Activated T-cell treated with anti-CD3 and anti-CD28 coated beads for 24 hours (primary cell): ENCODE results near the gene TGFB3.

Experiments
- DNase-seq: peaks from one replicate; pipeline ENCODE4 v3.0.0-alpha.2; 2020; ENCODE audit warnings: low read depth

Gene TGFB3

DNA sequence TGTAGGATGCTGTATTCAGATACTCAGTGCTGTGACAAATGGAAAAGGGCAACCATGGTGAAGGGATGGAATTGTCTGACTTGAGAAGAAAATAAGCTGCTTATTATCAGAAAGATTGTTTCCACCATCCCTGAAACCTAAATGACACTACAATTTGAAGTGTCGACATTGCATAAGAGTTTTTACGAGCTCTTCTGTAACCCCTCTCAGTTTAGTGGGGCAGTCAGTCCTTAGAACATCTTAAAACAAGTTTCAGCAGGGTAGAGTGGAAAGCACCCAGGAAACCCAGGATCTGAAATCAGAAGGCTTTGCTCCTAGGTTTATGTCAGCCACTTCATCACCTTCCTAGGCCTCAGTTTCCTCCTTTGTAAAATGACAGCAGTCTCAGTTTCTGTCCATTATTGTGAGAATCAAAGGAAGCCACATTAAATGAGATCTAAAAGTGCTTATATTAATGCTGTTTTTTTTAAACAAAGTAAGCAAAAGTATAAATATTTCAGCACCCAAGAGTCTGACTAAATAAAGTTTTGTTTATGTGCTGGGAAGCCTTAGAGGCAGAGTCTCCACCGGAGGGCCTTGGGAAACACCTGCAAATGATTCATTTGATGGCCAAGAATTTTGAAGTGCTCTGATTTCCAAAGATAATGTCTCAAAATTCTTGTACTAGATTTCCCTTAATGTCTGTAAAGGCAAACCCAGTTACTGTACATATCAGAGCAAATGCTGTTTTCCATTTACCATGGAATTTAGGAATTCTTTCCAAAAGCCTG is 5.6 kb upstream of the TGFB3 start:
- no peak for DNase-seq

DNA sequence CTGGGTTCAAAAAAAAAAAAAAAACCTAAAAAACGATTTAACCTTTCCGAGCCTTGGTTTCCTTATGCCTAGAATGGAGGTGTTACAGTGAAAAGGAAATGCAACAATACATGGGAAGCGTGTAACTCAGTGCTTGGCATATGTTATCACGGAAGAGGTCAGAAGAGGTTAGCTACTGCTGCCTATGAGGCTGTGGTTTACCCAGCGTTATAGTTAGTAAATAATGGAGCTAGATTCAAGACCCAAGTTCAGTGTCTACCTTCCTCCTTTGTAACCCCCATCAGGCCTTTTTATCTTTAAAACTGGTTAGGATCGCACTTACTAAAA is 4.6 kb upstream of the TGFB3 start:
- DNase-seq, result no peak

DNA sequence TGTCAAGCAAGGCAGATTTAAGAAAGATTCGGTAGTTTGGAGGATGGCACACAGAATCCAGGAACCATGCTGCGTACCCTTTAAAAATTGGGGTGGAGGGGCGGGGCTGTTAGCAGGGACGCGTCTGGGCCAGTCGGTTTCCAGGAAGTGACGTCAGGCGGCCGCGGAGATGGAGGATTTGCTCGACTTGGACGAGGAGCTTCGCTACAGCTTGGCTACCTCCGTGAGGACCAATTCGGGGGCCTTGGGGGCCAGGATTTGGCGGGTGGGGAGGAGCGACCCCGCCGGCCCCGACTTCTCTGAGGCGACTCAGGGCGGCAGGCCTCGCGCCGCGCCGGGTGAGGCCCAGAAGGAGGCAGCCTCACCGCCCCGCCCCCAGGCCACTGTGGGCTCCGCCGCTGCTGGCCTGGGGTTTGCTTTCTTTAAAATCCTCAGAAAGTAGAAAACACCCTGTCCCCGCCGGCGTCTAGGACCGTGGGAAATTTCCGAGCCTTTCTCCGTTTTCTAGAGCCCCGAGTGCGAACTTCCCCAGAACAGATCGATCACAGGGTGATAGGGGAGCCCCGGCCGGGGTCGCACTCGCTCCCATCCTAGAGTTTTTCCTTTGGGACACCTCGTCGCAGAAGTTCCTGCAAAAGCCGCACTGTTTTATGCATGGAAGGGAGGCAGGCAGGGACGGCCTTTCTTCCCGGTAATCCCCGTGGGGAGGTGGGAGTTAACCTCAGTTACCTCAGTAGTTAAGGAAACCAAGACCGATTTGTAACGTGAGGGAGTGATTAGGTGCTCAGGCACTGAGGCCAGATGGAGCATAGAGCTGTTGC is 4.0 kb upstream of the TGFB3 start, which contains the start of gene IFT43:
IFT43 (plus strand) TSS at position 146 of the 821 bp plus-strand sequence; CDS start at position 170, 24 bp downstream.
- peak; percentile 89 for DNase-seq

GRCh38 chr14:75984674-75985073 is 2.9 kb upstream of the TGFB3 start:
- DNase-seq, result no peak

- DNase-seq, result no peak
These were observed 1.2 kb upstream of the TGFB3 start for GRCh38 chr14:75983019-75983358.

DNA sequence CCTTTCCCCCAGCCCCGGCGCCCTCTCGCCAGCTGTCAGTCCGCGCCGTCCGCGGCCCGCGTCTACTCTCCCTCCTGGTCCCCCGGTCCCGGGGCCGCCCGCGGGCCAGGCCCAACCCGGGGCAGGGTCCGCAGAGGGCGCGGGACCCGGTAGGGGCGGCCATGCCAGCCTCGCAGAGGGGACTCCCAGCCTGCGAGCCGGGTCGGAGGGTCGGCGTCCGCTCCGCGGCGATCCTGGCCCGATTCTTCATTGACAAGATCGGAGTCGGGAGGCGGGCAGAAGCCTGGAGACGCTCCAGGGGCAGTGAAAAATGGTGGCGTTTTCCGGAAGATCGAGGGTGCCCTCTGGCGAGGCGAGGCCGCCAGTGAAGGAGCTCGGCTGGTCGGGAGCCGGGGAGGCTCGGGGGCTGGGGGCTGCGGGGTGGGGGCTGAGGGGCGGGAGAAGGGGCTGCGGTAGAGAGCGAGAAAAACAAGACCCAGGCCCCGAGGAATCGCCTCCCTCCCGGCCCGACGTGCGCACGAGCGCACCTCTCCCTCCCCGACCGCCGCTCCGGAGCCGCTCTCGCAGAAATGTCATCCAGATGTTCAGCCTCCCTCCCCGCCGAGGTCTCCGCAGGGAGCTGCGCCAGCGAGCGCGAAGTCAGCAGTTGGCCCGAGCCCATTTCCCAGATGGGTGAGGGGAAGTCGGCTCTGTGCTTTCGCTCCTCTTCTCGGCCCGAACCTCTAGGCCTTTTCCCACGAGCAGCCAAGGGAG is 647 bp upstream of the TGFB3 start:
- peak; percentile 68 for DNase-seq

- no peak for DNase-seq
These were observed 939 bp downstream of the TGFB3 start for GRCh38 chr14:75980856-75981255.

DNA sequence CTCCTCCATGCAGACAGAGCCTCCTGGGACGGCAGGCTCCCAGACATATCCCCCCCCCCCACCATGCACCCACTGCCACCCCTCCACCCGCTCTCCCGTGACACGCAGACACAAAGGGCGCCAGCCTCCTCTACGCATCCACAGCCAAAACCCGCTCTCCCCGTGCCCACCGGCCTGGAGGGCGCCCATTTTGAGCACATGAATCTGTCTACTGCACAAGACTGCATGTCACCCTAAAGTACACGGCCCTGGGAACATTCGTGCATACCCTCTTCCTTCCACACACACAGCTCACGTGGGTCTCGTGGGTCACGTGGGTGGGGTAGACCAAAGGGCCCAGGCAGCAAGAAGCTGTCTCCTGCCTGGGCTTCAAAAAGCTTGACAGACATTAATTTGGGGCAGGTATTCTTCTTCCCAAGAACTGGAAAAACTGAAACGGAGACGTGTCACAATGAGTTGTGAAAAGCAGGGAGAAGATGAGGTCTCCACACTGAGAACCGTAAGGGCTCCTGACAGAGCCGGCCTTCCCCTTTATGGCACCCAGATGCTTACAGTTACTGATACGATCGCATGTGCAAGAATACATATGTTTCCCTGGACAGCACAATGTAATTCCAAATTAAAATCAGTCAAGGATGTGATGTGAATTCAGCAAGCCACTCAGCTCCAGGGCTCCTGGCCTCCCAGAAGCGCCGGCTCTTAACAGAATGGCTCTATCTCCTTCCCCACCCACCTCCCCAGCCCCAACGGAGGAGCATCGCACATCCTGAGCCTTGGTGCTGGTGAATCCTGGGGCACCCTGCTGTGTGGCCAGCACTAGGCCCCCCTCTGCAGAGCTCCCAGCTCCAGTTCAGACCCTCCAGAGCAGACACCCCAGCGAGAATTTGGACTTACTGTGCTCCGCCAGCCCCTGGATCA is 1.9 kb downstream of the TGFB3 start:
- DNase-seq, result no peak

- DNase-seq, result no peak
These were observed 2.7 kb downstream of the TGFB3 start for GRCh38 chr14:75979071-75979571.

- DNase-seq, result no peak
These were observed 3.5 kb downstream of the TGFB3 start for GRCh38 chr14:75978249-75978731.

DNA sequence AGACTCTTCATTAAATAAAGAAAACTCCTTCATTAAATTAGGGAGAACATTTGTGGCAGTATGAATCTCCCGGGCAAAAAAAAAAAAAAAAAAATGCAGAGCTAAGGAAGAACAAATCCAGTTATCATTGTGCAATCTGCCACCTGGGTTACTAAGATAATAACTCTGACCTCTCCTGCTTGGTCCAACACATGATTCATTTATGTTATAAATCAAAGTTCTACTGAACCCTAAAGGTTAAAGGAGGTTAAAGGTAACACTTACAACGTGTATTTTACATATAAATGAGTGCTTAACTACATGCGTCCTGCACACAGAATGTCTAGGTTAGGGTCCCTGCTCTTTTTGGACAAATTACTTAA is 4.2 kb downstream of the TGFB3 start:
- no peak for DNase-seq

- DNase-seq, result no peak
These were observed 4.8 kb downstream of the TGFB3 start for GRCh38 chr14:75976826-75977581.

DNA sequence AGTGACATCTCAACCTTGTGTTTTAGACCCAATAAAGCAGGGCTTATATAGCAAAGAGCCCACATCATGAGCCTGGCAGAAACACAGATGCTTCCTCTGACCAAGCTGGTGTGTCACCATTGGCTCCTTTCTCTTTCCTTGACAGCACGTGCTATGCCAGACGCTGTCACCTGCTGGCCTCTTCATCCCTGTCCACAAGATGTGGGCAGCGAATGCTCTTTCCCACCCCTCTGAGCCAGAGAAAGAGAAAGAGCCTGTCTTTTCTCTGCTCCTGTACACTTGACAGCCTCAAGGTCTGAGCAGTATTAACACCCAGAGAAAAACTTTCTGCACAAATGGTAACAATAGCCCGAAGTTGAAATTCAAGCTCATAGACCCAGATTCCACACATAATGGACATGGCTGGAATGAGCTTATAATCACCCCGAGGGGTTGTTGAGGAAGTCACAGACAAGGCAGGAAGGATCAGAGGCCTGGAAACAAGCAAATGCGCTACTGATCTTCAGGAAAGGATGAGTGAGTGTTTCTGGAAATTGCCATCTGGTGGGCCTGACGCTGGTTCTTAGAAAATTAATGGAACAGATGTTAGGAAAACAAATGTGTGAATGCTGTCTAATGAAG is 8.9 kb downstream of the TGFB3 start:
- DNase-seq, result no peak

DNA sequence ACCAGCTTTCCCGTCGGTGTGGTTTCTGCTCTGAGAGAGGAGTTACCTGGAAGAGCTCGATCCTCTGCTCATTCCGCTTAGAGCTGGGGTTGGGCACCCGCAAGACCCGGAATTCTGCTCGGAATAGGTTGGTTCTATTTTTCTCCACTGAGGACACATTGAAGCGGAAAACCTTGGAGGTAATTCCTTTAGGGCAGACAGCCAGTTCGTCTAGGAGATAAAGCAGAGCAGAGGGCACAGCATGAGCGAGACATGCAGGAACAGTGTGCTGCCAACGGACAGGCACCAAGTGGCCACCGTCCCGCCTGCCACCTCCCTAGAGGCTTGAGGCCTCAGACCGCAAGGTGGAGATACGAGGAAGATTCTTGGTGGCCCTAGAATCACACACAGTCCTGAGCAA is 10.3 kb downstream of the TGFB3 start:
- no peak for DNase-seq

- DNase-seq, result no peak
These were observed 10.8 kb downstream of the TGFB3 start for GRCh38 chr14:75970989-75971388.

DNA sequence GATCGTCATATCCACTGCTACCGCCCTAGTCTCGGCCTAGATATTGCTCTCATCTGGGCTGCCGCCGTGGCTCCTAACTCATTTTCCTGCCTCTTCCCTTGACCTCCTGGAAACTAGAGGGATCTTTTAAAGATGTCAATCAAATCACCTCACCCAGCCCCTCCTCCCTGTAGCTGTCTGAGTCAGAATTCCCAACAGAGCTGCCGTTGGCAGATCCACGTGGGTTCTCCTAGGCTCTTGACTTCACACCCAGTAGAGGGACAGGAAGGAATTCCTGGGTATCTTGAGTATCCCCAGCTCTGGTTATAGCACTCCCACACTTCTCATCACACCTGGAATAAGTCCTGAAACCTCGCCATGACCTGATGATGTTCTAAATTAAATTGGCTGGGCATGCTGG is 11.9 kb downstream of the TGFB3 start:
- no peak for DNase-seq

GRCh38 chr14:75969126-75969525 is 12.7 kb downstream of the TGFB3 start:
- DNase-seq, result no peak

- DNase-seq, result no peak
These were observed 13.3 kb downstream of the TGFB3 start for GRCh38 chr14:75968456-75968855.

DNA sequence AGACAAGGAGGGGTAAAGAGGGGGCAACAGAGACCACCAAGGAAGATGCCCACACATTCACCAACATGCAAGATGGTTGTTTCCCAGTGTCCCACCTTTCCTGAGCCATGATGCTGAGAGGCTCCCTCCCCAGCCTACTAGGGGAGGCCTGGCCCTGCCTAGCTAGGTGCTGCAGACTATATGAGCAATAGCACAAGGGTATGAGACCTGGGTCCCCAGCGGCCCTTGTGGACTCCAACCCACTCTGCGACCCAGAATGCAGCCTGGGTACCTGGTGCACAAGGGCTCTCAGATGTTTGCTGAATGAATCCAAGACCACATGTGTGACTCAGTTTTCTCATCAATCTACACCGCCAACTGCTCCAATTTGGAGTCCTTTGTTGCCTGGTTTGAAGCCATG is 13.9 kb downstream of the TGFB3 start:
- no peak for DNase-seq

DNA sequence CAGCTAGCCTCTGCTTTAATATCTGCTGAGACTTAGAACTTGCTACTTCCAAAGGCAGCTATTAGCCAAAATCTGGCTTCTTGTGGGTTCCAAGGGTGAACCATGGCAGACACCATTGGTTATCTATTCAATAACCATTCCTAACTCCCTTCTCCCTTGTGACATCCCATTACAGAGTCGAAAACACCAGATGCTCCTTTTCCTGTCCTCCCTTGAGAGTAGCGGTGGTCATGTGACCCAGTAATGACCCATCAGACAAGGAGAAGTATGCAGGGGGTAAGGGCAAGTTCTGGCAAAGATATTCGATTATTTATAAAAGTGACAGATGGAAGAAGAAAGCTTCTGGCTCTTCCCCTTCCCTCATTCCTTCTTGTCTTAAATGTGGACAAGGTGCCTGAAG is 20.1 kb downstream of the TGFB3 start:
- DNase-seq, result no peak
